Iris pigment epithelial cell (primary cell): ENCODE measurements around the gene ZBTB14.
A peak's percentile ranks its signal among the peaks of the same experiment; 100 is the strongest.

Experiments
- DNase-seq: peaks from one replicate; pipeline ENCODE4 v3.0.0-alpha.2; 2011; ENCODE audit warnings: low read depth

Gene ZBTB14

GRCh38 chr18:5288517-5288935 lies 7.0 kb downstream of the ZBTB14 start:
- DNase-seq = no peak

- no peak for DNase-seq
These were observed 7.7 kb downstream of the ZBTB14 start for GRCh38 chr18:5287854-5288253.

- no peak for DNase-seq
These were observed 9.0 kb downstream of the ZBTB14 start for GRCh38 chr18:5286525-5286924.

GRCh38 chr18:5285326-5285725 lies 10.2 kb downstream of the ZBTB14 start:
- no peak for DNase-seq

- DNase-seq = peak; percentile 41
These were observed 10.7 kb downstream of the ZBTB14 start for GRCh38 chr18:5284808-5285207.

GRCh38 chr18:5282770-5283169 lies 12.8 kb downstream of the ZBTB14 start:
- no peak for DNase-seq

- no peak for DNase-seq
These were observed 18.6 kb downstream of the ZBTB14 start for GRCh38 chr18:5276947-5277346.

GRCh38 chr18:5275872-5276271 lies 19.7 kb downstream of the ZBTB14 start:
- no peak for DNase-seq

GRCh38 chr18:5268874-5269273 lies 26.7 kb downstream of the ZBTB14 start:
- DNase-seq = no peak

GRCh38 chr18:5266721-5267120 lies 28.8 kb downstream of the ZBTB14 start:
- DNase-seq = no peak

- DNase-seq = peak; percentile 11
These were observed 41.6 kb downstream of the ZBTB14 start for GRCh38 chr18:5253910-5254309.

GRCh38 chr18:5251117-5251516 lies 44.4 kb downstream of the ZBTB14 start:
- no peak for DNase-seq

GRCh38 chr18:5250603-5251002 lies 44.9 kb downstream of the ZBTB14 start:
- no peak for DNase-seq

GRCh38 chr18:5244941-5245340 lies 50.6 kb downstream of the ZBTB14 start:
- no peak for DNase-seq

GRCh38 chr18:5239447-5239846 lies 56.1 kb downstream of the ZBTB14 start:
- no peak for DNase-seq
